Measurements from ENCODE around the gene TTLL13. TPM values are rescaled to one million over a fixed set of nuclear protein-coding genes. Genes with fewer than 3 reads are reported as not detected.

The TTLL13 gene
- total RNA-seq, result under 0.01 and 0.12 TPM in 2 replicates

DNA sequence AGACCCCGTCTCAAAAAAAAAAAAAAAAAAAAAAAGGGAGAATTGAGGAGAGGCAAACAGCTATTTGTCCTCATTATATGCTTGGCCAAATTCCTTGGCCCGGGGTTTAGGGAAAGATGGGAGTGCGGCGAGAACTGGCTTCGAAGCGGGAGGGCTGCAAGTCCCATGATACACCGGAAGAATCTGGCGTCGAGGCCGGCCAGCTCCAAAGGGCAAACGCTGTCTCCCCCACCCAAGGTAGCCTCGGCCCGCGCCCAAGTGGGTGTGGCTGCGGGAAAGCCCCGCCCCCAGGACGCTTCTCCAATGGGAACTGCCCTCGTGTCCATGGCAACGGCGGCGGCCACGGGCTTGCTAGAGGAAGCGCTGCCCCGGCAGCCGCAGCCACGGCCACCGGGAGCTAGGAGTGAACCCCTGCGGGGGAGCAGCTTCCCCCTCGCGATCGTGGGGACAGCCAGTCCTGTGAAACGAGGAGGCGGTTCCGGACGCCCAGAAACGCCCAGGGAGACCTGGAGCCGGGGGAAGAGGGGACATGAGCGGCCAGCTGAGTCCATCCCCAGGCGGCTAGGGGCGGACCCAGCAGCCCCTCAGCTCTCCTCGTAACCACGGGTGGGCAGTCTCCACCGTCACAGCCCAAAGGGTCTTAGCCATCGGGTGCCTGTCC is at the start of gene TTLL13:
Gene TTLL13 (plus strand): TSS at position 354 of the 661 bp plus-strand sequence. CDS start 1,075 bp downstream, outside the sequence.

GRCh38 chr15:90201130-90201943 is 48.0 kb upstream of the TTLL13 start, which contains the start of gene SEMA4B:
Gene SEMA4B (plus strand): TSS chr15:90201330. CDS start chr15:90201579, 249 bp downstream.

GRCh38 chr15:90233387-90234095 is 15.8 kb upstream of the TTLL13 start, which contains the start of gene CIB1:
Gene CIB1 (minus strand): TSS chr15:90233941. CDS start chr15:90233885, 56 bp downstream.

GRCh38 chr15:90234096-90234988 is 15.0 kb upstream of the TTLL13 start, which contains the start of gene GDPGP1:
Gene GDPGP1 (plus strand): TSS chr15:90234209. CDS start chr15:90240909, 6,700 bp downstream.

DNA sequence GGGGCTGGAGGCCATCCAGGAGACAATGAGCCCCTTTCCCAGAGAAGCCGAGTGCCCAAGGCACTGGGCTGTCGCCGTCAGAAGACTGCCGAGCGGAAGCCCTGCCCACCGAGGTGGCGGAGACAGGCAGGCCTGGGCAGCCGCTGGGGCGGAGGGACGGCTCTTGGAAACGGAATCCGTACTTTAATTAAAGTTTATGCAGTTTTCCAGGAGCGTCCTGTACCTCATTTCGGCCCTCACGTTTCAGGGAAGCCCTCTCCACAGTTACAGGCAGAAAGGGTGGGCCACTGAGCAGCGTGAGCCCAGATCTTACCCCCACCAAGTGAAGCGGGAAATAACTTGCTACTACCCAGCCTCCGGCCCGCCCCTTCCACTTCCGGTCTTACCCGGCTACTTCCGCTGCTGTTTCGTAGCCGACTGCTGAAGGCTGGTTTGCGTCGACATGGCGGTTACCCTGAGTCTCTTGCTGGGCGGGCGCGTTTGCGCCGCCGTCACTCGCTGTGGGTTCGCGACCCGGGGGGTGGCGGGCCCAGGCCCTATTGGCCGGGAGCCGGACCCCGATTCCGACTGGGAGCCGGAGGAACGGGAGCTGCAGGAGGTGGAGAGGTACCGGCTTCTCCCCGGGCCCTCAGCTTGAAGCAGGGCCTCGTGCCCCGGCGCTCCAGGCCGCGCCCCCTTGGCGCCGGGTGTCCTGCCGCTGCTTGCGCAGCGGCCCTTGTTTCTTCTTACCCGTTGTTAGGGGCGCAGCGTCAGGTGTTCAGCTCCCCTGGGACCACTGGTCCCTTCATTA is 16.1 kb downstream of the TTLL13 start, which contains the start of gene NGRN:
Gene NGRN (plus strand): TSS at position 402 of the 790 bp plus-strand sequence. CDS start 41 bp downstream, at position 443.

Other genes starting within 250 kb of the TTLL13 start
- 5.5 and 6.9 TPM in 2 replicates for gene ZNF710, start 248.2 kb upstream of the TTLL13 start, total RNA-seq
- 40.4 and 50.1 TPM in 2 replicates for gene IDH2, start 147.1 kb upstream of the TTLL13 start, total RNA-seq
- 27.0 and 31.8 TPM in 2 replicates for gene SEMA4B, start 48.2 kb upstream of the TTLL13 start, total RNA-seq
- 51.5 and 69.9 TPM in 2 replicates for gene CIB1, start 15.6 kb upstream of the TTLL13 start, total RNA-seq
- 8.3 TPM in 2 replicates for gene GDPGP1, start 15.3 kb upstream of the TTLL13 start, total RNA-seq
- 67.0 and 68.5 TPM in 2 replicates for gene NGRN, start 16.1 kb downstream of the TTLL13 start, total RNA-seq
- gene ZNF774, start 102.7 kb downstream of the TTLL13 start, total RNA-seq, result 1.8 and 2.8 TPM in 2 replicates
- gene IQGAP1, start 138.7 kb downstream of the TTLL13 start, total RNA-seq, result 280 and 385 TPM in 2 replicates

Measured in aortic smooth muscle cell (primary cell).